Glomerular endothelial cell (primary cell): ENCODE data around the gene EFHD1. TPM values are rescaled to one million over a fixed set of nuclear protein-coding genes. Genes with fewer than 3 reads are reported as not detected.
"Not testable (repeated sequence)": the region's sequence is repeated elsewhere in the genome, so short reads cannot be mapped to it uniquely, and the experiment has no call there.

ENCODE experiments used
- DNase-seq: peaks from one replicate; pipeline ENCODE4 v3.0.0-alpha.2; 2011; ENCODE audit warnings: low read depth, low spot score; ENCODE audit errors: extremely low read depth
- total RNA-seq: library from RNA; depleted of rRNA; stranded (reverse); fragments of >200 nt; gene quantifications from 2 replicates; pipeline ENCODE4 v1.2.3, GENCODE V29; 2015

The EFHD1 gene
- total RNA-seq, 1 donor from 2014 or later, result 1.6 TPM

DNA sequence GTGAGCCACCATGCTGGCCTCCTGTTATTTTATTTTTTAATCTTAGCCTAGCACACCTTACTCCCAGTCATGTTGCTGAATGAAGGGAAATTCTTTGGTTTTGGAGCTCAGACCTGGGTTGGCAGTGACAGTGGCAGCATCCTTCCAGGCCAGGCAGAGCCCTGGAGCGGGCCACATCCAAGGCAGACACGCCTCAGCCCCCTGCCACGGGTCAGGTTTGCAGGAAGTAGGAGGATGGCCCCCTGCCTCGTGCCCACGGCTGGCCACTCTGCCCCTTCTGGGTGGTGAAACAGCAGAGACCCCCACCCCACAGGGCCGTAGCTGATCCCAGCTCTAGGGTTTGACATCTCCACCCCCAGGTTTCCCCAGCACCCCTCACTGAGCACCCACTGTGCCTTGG, 11.7 kb downstream of the EFHD1 start:
- no peak for DNase-seq

DNA sequence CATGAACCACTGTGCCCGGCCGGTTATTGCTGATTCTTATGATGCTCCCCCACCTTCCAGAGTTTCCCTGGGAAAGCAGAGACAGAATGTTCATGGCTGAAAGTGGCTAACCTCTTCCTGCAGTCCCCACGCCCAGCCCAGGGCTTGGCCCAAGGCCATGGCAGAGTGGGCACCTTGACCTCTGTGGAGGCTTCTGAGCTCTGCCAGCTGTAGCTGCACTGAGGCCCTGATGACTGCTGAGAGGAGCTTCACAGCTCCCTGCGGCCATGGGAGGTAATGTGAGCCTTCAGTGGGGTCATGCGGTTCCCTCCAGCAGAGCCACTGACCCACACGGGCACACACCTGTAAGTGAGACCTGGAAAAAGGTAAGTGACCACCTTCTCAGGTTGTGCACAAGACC, 13.3 kb downstream of the EFHD1 start:
- DNase-seq, result no peak

DNA sequence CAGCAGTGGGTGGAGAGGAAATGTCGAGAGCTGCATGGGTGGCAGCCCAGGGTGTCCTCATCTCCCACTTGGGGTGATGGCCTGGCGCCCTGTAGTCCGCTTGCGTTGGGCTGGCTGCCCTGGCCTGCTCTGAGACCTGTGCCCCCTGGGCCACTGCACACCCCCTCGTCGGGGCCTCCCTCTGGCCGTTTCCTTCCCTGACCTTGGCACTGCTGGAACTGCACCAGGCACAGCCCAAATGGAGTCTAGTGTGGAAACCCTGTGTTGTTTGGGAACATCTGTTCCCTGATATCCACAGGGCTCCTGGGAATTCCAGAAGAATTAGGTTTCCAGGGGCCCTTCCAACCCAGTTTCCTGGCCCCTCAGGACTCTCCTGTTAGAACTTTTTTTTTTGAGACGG, 13.9 kb downstream of the EFHD1 start:
- no peak for DNase-seq

DNA sequence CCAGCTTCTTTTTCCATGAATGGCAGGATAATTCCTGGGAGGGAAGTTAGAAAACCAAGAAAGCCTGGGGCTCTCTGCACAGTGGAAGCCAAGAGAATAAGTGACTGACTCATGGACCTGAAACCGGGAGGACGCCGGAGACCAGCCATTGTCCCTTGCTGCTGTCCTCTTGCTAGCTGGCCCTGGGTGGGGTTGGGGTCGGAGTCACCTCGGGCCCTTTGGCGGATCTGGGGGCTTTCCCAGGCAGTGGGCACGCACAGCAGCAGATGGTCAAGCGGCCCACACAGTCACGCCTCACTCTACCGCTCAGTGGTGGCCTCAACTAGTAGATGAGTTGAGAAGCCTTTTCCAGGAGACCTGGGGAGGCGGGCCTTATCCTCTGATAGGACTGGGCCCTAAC, 15.6 kb downstream of the EFHD1 start:
- DNase-seq, result no peak

DNA sequence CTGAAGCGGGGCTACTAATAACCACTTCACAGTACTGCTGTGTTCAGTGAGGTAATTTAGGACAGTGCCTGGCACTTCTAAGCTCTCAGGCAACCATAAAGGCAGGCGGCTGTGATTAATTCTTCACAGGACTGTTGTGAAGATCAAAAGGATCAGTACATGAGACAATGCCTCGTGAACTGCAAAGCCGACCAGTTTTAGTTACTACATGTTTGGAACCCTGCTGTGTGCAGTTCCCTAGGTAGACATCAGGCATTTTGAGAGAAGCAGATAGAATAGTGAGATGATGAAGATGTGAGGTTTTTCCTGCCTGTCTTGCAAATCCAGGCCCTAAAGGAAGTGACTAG, 19.1 kb downstream of the EFHD1 start:
- DNase-seq, result no peak

DNA sequence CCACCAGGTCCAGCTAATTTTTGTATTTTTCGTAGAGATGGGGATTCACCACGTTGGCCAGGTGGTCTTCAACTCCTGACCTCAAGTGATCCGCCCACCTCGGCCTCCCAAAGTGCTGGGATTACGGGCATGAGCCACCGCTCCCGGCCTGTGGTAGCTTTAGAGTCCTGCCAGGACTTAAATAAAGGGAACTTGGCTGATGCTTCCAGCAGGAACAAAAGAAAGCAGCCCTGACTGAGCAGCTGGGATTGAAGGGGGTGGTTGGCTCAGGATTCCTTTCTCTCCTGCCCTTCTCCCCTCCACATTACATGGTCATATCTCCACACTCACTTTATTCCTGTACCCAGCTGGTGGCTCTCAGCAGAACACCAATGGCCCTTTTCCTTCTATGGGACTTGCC, 20.0 kb downstream of the EFHD1 start:
- DNase-seq, result no peak

DNA sequence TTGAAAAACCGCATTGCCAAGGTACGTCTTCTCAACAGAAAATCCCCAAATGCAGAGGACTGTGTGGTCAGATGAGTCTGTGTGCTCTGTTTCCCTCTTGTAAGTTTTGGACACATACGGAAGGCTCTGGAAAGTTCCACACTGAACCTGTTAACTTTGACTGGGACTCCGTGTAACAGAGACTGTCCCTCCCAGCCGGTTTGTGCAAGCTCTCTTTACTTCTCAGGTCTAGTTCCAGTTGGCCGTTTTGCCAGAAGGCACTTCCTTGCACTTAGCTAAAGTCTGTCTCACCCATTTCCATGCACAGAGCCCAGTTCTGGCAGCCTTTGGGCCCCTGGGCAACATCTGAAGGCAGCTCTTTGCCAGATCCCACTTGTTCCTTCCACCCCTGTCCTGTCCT, 22.0 kb downstream of the EFHD1 start:
- no peak for DNase-seq

DNA sequence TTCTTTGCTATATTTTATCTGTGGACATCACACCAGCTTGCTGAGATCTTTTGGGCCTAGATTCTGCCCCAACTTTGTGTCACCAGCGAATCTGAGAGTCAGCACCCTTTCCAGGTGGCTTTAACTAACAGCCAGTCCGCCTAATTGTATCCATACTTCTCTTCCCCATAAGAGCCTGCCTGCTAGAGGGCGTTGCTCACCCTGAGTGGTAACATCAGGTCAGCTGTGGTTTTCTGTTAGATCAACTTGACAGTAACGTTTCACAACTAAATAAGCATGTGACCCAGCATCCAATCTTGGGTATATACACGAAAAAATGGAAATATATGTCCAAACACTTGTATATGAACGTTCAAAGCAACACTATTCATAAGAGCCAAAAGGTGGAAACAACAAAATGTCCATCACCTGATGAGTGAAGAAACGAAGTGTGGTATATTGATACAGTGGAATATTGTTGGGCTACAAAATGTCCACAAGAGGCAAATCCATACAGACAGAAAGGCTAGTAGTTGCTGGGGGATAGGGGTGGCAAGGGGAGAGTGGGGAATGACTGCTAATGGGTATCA, 24.9 kb downstream of the EFHD1 start:
- DNase-seq, result no peak

DNA sequence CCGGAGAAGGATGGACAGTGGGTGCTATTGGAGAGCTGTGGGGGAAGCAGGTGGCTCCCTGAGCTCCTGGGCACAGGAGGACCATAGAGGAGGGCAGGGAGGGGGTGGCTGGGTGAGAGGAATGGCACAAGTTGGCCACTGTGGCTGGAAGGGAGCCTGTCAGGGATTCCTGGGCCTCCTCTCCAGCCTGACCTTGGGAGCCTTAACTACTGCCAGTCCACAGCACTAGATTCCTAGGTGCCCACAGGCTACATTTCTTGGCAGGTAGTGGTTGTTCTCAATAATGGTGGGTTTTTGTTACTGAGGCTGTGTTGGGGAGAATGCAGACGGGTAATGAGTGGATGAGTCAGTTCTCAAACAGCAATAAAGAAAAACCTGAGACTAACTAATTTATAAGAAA, 26.0 kb downstream of the EFHD1 start:
- no peak for DNase-seq

DNA sequence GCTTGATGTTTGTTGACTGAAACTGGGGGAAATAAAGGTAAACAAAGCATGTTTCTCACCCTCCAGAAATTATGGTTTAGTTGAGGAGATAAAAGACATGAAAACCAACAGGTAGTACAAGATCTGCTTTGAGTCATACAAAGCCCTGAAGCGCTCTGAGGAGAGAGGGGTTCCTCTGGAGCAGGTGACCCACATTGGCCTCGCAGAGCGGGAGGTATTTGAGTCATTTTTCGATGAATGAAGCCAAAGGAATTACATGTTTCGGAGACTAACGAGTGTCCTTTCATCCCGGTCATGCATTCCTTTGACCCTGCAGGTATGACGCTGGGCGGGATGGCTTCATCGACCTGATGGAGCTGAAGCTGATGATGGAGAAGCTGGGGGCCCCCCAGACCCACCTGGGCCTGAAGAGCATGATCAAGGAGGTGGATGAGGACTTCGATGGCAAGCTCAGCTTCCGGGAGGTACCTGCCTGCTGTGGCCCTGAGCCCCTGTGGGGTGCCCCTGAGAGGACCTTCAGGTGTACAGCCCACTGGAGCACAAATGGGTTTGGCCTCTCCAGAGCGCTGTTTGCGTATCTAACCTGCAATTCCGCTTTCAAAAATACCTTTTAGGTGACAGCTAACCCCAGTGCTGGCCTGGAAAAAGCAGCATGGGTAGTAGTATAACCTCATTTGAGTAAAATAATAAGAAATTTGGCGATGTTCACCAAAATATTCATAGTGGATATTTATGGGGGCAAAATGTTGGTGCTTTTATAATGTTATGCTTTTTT, 29.3 kb downstream of the EFHD1 start:
- no peak for DNase-seq

DNA sequence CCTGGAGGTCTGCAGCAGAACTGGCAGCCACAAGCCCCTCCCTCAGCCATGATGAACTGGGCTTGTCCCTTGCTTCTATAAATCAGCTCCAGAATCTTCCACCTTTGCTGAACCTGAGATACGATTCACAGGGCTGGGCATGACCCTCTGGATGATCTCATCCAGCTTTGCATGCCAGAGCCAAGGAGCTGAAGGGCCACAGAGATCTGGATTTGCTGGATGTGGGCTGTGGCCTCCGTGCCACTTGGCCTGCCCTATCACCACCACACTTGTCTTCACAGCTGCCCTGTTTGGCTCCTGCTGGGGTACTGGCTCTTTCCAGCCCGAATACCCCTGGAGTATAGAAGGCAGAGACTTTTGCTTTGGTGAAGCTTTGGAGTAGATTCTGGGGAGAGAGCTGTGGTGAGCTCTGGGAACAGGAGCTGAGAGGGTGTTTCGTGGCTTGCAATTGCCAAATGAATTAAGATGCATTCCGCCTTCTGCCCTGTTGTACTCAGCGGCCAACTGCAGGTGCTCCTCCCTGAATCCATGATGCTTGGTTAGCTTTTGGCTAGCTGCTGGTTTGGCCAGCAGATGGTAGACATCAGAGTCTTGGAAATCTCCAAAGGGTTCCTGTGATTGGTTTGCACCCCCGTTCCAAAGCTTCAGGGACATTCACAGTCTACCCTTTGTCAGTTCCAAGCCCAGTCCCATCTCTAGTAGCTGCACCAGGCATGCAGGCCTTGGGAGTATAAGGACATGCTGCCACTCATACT, 32.8 kb downstream of the EFHD1 start:
- no peak for DNase-seq

DNA sequence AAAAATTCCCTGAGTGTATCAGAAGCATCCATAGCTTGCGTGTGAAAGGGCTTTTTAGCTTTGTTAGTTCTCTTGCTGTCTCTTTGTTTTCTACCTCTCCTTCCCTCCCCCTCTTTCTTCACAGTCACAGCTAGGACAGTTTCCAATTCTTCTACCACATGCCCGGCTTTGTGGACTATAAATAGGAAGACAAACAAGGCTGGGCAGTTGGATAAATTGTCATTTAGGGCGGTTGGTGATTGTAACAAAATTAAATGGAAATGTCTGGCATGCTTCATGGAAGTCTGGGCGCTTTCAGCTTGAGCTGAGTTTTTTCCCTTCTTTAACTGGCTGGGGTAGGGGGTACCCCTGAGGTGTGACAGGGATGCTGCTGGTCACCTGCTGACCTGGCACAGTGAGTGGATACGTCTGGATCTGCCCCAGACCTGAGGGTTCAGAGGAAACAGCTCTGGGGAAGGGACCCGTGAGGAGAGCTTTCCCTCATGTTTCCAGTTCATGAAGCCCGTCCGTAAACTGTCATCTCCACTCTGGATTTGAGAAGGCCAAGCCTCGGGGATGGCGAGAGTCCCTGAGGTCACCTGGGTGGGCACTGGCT, 34.7 kb downstream of the EFHD1 start:
- DNase-seq, result no peak

DNA sequence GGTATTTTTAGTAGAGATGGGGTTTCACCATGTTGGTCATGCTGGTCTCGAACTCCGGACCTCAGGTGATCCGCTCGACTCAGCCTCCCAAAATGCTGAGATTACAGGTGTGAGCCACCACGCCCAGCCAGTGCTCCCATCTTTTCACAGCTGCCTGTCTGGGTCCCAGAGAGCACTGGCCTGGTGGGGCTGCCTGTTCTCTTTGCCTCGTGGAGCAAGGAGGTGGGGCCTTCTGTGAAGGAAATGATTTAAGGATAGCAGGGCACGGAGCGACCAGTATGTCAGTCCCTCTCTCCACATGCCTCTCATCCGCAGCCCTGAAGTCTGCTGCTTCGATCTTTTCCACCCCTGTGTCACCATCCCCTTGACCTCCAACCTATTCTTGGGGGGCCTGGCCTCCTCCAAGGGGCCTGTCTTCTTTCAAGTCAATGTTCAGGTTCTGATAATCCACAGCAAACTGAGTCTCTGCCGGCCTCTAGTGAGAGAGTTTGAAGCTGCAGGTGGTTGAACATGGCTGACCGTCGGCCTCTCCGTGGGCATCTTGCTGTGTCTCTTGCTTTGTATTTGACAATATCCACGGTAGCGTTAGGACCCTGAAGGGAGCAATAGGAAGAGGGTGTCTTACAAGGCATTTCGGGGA, 35.5 kb downstream of the EFHD1 start:
- no peak for DNase-seq

DNA sequence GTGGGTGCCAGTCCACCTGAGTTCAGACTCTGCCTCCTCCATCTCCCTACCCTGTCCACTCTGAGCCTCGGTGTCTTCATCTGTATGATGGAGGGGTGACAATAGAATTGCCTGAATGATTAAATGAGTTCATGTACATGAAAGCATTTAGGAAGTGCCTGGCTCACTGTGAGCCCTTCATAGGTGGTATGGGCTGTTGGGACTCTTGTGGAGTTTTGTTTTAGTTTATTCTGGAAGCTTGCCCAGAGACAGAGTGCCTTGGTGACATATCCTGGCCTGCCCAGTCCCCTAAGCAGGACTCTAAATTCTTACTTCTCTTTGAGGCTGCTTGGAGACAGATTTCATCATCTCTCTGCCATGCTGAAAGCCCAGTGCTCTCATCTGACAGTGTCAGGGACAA, 39.2 kb downstream of the EFHD1 start:
- DNase-seq, result no peak

DNA sequence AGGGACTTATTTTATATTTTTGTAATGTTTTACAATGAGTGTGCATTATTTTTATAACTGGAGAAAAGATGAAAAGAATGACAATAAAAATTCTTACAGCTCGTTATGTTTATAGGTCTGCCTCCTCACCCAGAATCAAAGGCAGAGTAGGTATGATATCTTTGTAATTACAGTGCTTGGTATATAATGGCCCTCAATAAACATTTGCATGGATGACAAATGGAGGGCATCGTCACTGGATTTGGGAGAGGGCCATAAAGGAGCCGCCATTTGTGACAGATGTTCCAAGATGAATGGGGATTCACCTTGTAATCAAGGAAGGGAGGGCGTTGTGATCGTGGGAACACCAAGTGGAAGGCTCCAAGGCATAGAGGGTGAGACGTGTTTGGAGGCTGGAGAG, 41.1 kb downstream of the EFHD1 start:
- DNase-seq, result no peak

DNA sequence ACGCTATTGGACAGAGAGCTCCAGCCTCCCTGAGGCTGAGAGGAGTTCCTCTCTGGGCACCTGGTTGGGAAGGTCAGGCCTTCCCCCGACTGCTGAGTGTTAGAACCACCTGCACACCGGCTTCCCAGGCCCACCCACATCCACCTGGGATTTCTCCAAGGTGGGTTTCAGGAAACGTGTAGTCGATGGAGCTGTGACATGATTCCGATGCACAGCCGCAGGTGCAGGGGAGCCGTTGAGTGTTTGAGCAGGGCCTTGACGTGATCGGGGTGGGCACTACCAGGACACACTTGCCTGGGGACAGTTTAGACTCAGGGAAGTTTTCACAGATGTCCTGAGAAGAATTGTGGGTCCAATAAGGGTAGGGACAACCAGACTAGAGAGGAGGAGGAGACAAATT, 42.0 kb downstream of the EFHD1 start:
- DNase-seq, result no peak

DNA sequence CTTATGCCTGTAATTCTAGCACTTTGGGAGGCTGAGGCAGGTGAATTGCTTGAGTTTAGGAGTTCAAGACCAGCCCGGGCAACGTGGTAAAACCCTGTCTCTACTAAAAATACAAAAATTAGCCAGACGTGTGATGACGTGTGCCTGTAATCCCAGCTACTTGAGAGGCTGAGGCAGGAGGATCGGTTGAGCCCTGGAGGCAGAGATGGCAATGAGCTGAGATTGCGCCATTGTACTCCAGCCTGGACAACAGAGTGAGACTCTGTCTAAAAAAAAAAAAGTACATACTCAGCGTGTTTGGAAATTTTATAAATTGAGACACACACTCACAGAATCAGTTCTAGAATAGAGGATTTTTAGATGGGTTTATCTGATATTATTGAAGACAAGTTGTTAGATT, 46.6 kb downstream of the EFHD1 start:
- DNase-seq, result no peak

DNA sequence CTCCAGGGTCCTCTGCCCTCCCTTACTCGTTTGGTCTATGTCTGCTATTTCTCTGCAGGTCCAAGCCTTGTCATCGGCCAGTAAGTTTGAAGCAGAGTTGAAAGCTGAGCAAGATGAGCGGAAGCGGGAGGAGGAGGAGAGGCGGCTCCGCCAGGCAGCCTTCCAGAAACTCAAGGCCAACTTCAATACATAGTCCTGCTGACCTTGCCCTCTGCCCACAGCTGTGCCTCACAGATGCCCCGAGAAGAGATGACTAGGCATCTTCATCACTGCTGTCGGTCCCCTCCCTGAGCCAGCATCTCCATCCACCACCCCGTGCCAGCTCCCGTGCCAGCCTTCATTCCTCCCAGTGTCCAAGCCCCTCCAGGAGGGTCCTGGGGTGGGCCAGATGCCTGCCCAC, 48.1 kb downstream of the EFHD1 start:
- DNase-seq, result no peak

DNA sequence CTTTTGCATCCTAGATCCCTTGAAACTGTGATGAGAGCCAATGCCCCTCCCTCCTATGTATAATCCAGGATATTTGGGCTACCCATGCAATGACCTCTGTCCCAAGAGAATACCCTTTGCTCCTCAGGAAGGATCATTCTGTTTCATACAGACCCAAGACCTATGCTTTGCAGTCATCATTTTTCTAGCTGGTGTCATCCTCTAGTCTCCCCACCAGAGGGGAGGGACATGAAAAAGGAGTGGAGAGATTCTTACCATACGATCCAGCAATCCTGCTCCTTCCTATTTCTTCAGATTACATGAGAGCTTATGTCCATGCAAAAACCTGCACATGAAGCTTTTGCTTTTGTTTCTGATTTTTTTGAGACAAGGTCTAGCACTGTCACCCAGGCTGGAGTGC, 50.0 kb downstream of the EFHD1 start:
- DNase-seq, result no peak

DNA sequence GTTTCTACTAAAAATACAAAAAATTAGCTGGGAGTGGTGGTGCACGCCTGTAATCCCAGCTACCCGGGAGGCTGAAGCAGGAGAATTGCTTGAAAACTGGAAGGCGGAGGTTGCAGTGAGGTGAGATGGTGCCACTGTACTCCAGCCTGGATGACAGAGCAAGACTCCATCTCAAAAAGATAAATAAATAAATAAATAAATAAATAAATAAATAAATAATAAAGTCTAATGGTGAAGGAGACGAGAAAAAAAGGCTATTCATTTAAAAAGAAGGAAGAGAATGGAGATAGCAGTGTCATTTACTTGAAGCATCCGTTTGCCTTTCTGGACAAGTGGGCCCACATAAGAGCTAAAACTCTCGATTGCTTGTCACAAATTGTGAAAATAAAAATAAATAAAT, 52.0 kb downstream of the EFHD1 start:
- not testable (repeated sequence) for DNase-seq

DNA sequence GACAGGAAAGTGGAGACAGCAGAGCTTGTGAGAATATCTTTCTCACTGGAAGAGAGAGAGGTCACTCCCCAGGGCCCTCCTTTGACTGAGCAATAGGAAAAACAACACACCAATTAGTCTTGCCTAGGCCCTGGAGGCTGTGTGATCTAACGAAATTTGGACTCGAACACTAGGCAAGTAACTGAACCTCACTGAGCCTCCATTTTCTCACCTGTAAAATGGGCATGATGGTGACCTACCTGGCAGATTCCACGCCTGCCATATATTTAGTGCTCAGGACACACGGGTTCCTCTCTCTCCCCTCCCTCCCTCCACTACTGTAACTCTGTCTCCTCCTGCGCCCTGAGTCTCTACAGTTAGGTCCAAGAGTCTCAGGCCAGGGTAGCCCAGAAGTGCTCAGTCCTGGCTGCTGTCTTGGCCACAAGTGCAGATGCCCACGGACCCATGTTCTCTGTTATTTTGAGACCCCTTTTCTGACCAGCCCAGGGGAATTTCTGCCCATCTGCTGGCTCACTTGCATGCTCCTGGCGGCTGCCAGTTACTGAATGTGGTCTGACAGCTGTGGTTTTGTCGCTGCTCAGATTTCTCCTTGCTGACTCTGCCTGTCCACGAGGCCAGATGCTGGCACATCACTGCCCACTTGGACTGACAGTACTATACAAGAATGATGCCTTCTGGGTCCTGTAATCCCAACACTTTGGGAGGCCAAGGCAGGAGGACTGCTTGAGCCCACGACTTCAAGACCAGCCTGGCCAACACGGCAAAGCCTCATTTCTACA, 54.2 kb downstream of the EFHD1 start:
- no peak for DNase-seq
